Prostate gland (tissue), 2 donors: ENCODE measurements around the gene PDXDC1. TPM values are rescaled to one million over a fixed set of nuclear protein-coding genes. Genes with fewer than 3 reads are reported as not detected.
A peak's percentile ranks its signal among the peaks of the same experiment; 100 is the strongest.
"Not testable (repeated sequence)": the region's sequence is repeated elsewhere in the genome, so short reads cannot be mapped to it uniquely, and the experiment has no call there.

Experiments
- DNase-seq: peaks from one replicate; pipeline ENCODE4 v3.0.0-alpha.2; 2019; ENCODE audit warnings: low spot score
- H3K27ac ChIP-seq, 2 donors: fragments of 200-600 bp; sonication (generic); 2 replicates each; pipeline ENCODE4 v1.5.1; 2017 to 2019
- H3K27me3 ChIP-seq: fragments of 200-600 bp; sonication (generic); replicated peaks from 2 replicates; pipeline ENCODE4 v1.5.1; 2019; ENCODE audit not compliant: insufficient read depth
- H3K36me3 ChIP-seq, 2 donors: fragments of 200-600 bp; sonication (generic); 1 replicate in 1 of 2; 2 replicates in 1 of 2; pipeline versions ENCODE4 v1.5.1 to v1.8.1; 2017 to 2019
- H3K4me1 ChIP-seq: fragments of 200-600 bp; sonication (generic); replicated peaks from 2 replicates; pipeline ENCODE4 v1.5.1; 2019
- H3K4me3 ChIP-seq, 2 donors: fragments of 200-600 bp; sonication (generic); 2 replicates each; pipeline ENCODE4 v1.5.1; 2017 to 2019
- H3K9me3 ChIP-seq: fragments of 200-600 bp; sonication (generic); 2 replicates; pipeline ENCODE4 v1.5.1; 2017
- POLR2A ChIP-seq: fragments of 450-650 bp; IDR thresholded peaks from one replicate; pipeline ENCODE4 v1.6.1; 2016; ENCODE audit warnings: antibody characterized with exemption, mild to moderate bottlenecking
- POLR2AphosphoS5 ChIP-seq: sonication (generic); formaldehyde crosslinking; IDR thresholded peaks from one replicate; pipeline ENCODE4 v1.6.1; 2017; ENCODE audit warnings: antibody characterized with exemption
- WGBS: methylation state at CpG from one replicate; pipeline ENCODE4 v1.1.5; 2018; 5-methylcytosine and 5-hydroxymethylcytosine counted together
- intact Hi-C: fragments of 100-400 bp; cut with DNase I; formaldehyde crosslinking; loops from one replicate; pipeline ENCODE4 v1.14.2; 2022
- total RNA-seq, 2 donors: library from RNA; depleted of rRNA; stranded (reverse); fragments of >200 nt; gene quantifications; one replicate each; pipeline ENCODE4 v1.1.0, GENCODE V29; 2016
- TF ChIP-seq, protein P1 (sequence below), 4 experiments: fragments of 200-600 bp in 2 of 4; fragments of 450-650 bp in 2 of 4; sonication (generic) in 2 of 4; IDR thresholded peaks; 1 replicate in 3 of 4; 2 replicates in 1 of 4; pipeline ENCODE4 v1.5.1; 2016 to 2019; ENCODE audit warnings: antibody characterized with exemption in 4 of 4, mild to moderate bottlenecking in 2 of 4, moderate library complexity in 2 of 4

The PDXDC1 gene
- total RNA-seq, 2 donors from 2014 or later, result 139 to 189 TPM

- H3K36me3 ChIP-seq, H3K9me3 ChIP-seq, intact Hi-C loops, H3K27me3 ChIP-seq, H3K4me1 ChIP-seq: not testable (repeated sequence)
- WGBS, result 1% methylated on average over 47 of the region's 47 CpGs
- TF ChIP-seq POLR2AphosphoS5, result peak; percentile 35
- TF ChIP-seq, protein P1, sequence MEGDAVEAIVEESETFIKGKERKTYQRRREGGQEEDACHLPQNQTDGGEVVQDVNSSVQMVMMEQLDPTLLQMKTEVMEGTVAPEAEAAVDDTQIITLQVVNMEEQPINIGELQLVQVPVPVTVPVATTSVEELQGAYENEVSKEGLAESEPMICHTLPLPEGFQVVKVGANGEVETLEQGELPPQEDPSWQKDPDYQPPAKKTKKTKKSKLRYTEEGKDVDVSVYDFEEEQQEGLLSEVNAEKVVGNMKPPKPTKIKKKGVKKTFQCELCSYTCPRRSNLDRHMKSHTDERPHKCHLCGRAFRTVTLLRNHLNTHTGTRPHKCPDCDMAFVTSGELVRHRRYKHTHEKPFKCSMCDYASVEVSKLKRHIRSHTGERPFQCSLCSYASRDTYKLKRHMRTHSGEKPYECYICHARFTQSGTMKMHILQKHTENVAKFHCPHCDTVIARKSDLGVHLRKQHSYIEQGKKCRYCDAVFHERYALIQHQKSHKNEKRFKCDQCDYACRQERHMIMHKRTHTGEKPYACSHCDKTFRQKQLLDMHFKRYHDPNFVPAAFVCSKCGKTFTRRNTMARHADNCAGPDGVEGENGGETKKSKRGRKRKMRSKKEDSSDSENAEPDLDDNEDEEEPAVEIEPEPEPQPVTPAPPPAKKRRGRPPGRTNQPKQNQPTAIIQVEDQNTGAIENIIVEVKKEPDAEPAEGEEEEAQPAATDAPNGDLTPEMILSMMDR (IDR thresholded peaks at IDR 0.05), result peak in 2 of 4 experiments; percentile 25 to 30
- TF ChIP-seq POLR2A, result peak; percentile 45
- DNase-seq, result peak; percentile 55
- H3K27ac ChIP-seq, result peak overlapping the region; percentile 92 to 99
- peak overlapping the region; percentile 86 to 99 for H3K4me3 ChIP-seq
Measured at GRCh38 chr16:14975418-14976194, 780 bp downstream of the PDXDC1 start.

DNA sequence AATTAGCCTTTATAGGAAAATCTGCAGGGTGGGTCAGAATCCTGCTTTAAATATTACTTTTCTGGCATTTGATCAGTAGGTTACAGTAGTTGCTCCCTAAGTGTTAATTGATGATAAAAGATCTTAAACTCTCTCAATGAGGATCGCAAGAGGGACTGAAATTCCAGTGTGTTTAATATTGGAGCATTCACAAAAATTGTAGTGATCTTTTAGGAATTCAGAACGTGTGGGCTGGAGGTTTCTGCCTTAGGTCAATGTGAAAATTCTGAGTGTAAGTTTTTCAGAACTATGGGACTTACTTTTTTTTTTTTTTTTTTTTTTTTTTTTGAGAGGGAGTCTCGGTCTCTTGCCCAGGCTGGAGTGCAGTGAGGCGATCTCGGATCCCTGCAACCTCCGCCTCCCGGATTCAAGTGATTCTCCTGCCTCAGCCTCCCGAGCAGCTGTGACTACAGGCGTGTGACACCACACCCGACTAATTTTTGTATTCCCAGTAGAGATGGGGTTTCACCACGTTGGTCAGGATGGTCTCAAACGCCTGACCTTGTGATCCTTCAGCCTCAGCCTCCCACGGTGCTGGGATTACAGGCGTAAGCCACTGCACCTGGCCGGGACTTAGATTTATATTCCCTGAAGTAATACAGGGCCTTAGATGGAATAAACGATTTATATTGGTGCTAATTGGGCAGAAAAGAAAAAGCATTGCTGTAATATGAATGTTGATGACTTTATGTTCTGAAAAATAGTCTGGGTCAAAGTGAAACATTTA is 2.3 kb downstream of the PDXDC1 start:
- 86% methylated on average over 15 of the region's 16 CpGs for WGBS
- DNase-seq, H3K27ac ChIP-seq, H3K9me3 ChIP-seq, H3K27me3 ChIP-seq, H3K4me3 ChIP-seq, intact Hi-C loops, H3K36me3 ChIP-seq: not testable (repeated sequence)
- H3K4me1 ChIP-seq, result peaks cover 11% of the 10 kb centered on the region

GRCh38 chr16:14978281-14978680 is 3.5 kb downstream of the PDXDC1 start:
- H3K27ac ChIP-seq, result peak overlapping the region in 1 of 2 donors; percentile 9
- DNase-seq, H3K4me3 ChIP-seq, H3K27me3 ChIP-seq, H3K36me3 ChIP-seq, intact Hi-C loops, H3K9me3 ChIP-seq: not testable (repeated sequence)
- 92% methylated on average over 8 of the region's 8 CpGs for WGBS
- peaks cover 14% of the 10 kb centered on the region for H3K4me1 ChIP-seq

DNA sequence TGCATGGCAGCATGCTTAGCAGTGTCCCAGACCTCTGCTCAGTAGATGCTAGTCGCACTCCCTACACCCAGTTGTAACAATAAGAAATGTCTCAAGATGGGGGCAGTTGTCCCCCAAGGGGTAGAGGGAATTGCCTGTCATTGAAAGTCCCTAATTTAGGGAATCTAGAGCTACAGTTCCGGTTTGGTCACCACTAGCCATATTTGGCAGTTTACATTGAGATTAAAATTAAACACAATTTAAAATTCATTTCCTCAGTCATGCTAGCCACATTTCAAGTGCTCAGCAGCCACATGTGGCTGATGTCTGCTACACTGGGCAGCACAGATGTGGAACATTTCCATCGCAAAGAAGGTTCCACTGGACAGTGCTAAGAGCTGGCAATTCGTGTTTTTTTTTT is 4.1 kb downstream of the PDXDC1 start:
- DNase-seq, result not testable (repeated sequence)

DNA sequence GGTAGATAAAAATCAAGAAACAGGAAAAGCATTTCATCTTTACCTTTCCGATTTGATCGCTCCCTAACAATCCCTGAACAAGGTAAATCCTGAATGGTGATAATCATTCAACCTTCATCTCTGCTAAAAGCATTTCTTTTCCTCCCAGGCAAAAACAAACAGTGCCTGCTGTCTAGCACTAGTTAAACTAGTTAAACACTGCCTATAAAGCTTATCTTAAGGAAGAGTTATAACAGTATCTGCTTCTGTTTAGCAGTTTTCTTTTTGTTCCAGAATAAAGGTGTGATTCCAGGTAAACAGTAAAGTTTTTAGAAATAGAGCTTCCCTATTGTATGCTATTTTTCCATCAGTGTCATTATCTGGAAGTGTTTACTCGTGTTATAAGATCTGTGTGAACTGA is 6.4 kb downstream of the PDXDC1 start:
- peak overlapping the region; percentile 25 to 79 for H3K27ac ChIP-seq

More for the DNA sequence above, 4.1 kb downstream of the PDXDC1 start:
- H3K4me3 ChIP-seq, H3K27me3 ChIP-seq, H3K36me3 ChIP-seq, H3K9me3 ChIP-seq, intact Hi-C loops: not testable (repeated sequence)
- 78% methylated on average over 4 of the region's 4 CpGs for WGBS
- Histone ChIP-seq H3K4me1 (peaks cover 14% of the 10 kb centered on the region), H3K27ac (peak overlapping the region in 1 of 2 donors; percentile 9)

GRCh38 chr16:14982521-14982920 is 7.7 kb downstream of the PDXDC1 start:
- H3K27me3 ChIP-seq, H3K9me3 ChIP-seq, intact Hi-C loops, H3K36me3 ChIP-seq: not testable (repeated sequence)
- TF ChIP-seq POLR2AphosphoS5, result peak; percentile 26
- WGBS, result 34% methylated on average over 2 of the region's 2 CpGs
- Histone ChIP-seq H3K4me1 (peaks cover 14% of the 10 kb centered on the region), H3K4me3 (peak overlapping the region in 1 of 2 donors; percentile 8), H3K27ac (peak overlapping the region; percentile 75 to 79)
- peak; percentile 40 for DNase-seq

More for the DNA sequence above, 6.4 kb downstream of the PDXDC1 start:
- peak; percentile 22 for TF ChIP-seq POLR2AphosphoS5
- H3K9me3 ChIP-seq, H3K36me3 ChIP-seq, H3K27me3 ChIP-seq, DNase-seq, H3K4me3 ChIP-seq, intact Hi-C loops: not testable (repeated sequence)
- H3K4me1 ChIP-seq, result peaks cover 14% of the 10 kb centered on the region
- WGBS, result 41% methylated on average over 3 of the region's 3 CpGs

DNA sequence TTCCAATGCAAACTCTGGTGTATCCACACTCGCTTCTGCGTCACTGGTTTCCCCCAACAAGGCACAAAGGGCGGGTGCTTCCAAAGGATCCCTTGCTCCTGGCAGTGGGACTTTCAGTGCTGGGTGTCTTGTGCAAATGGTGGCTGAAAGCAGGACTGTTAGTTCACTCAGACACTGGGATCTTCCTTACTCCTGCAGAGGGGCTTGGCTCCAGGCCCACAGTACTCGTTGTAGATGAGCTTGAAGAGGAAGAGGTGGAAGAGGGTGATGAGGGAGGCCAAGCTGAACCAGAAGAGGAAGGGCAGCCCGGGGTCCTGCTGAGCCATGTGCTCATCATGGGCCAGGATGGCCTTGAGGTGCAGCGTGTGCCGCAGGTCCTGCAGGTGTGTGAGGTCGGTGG is 13.3 kb downstream of the PDXDC1 start:
- H3K27me3 ChIP-seq, H3K4me3 ChIP-seq, H3K36me3 ChIP-seq, intact Hi-C loops, DNase-seq, H3K9me3 ChIP-seq, H3K4me1 ChIP-seq, H3K27ac ChIP-seq: not testable (repeated sequence)
- WGBS, result 87% methylated on average over 8 of the region's 8 CpGs

DNA sequence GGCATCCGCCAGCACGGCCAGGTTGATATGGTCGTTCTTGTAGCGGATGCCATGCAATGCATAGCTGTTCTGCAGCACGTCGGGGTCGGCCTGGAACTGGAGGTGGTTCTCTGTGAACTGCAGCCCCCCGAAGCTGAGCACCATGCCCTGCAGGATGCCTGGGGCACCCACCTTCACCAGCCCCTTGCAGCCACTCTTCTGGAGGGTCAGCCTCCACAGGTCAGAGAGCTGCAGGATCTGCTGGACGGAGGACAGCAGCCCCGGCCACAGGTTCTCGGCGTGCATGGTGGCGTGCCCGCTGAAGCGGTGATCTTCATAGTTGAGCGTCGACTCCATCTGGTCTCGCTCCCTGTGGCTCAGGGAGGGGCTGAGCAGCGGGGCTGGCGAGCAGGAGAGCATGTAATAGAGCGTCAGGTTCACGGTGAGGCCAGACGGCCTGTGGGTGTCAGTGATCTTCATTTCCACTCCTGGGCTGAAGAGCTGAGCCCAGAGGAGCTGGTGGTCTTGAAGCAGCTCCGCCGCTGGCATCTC is 13.9 kb downstream of the PDXDC1 start:
- H3K27ac ChIP-seq, H3K4me3 ChIP-seq, H3K27me3 ChIP-seq, intact Hi-C loops, H3K4me1 ChIP-seq, DNase-seq, H3K36me3 ChIP-seq, H3K9me3 ChIP-seq: not testable (repeated sequence)
- WGBS, result 92% methylated on average over 25 of the region's 25 CpGs

GRCh38 chr16:14989291-14990281 is 14.8 kb downstream of the PDXDC1 start:
- H3K27ac ChIP-seq, H3K36me3 ChIP-seq, DNase-seq, H3K27me3 ChIP-seq, intact Hi-C loops, H3K4me3 ChIP-seq, H3K4me1 ChIP-seq, H3K9me3 ChIP-seq: not testable (repeated sequence)
- WGBS, result 87% methylated on average over 92 of the region's 98 CpGs
